Measurements from ENCODE around the gene SLC39A1.

DNA sequence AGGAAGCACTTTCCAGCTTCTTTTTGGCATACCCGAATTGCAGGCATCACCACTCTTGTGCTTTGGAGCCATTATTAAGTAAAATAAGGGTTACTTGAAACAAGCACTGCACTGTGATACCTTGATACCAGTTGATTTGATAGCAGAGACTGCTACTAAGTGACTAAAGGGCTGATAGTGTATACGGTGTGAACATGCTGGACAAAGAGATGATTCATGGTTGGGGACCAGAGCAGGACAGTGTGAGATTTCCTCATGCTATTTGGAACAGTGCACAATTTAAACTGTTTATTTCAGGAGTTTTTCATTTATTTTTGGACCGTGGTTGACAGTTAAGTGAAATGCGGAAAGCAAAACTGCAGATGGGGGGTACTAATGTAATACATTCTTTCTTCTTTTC, 37.1 kb upstream of the SLC39A1 start:
- TF ChIP-seq, protein P1, sequence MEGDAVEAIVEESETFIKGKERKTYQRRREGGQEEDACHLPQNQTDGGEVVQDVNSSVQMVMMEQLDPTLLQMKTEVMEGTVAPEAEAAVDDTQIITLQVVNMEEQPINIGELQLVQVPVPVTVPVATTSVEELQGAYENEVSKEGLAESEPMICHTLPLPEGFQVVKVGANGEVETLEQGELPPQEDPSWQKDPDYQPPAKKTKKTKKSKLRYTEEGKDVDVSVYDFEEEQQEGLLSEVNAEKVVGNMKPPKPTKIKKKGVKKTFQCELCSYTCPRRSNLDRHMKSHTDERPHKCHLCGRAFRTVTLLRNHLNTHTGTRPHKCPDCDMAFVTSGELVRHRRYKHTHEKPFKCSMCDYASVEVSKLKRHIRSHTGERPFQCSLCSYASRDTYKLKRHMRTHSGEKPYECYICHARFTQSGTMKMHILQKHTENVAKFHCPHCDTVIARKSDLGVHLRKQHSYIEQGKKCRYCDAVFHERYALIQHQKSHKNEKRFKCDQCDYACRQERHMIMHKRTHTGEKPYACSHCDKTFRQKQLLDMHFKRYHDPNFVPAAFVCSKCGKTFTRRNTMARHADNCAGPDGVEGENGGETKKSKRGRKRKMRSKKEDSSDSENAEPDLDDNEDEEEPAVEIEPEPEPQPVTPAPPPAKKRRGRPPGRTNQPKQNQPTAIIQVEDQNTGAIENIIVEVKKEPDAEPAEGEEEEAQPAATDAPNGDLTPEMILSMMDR (IDR thresholded peaks at IDR 0.05): no peak
- TF ChIP-seq ATF1 (CRISPR knock-in tag; IDR thresholded peaks at IDR 0.05): no peak
- no peak for TF ChIP-seq ELF4 (CRISPR knock-in tag; IDR thresholded peaks at IDR 0.05; ENCODE audit: low read depth)
- TF ChIP-seq ZNF232 (CRISPR knock-in tag; IDR thresholded peaks at IDR 0.05): no peak
- TF ChIP-seq, protein P2, sequence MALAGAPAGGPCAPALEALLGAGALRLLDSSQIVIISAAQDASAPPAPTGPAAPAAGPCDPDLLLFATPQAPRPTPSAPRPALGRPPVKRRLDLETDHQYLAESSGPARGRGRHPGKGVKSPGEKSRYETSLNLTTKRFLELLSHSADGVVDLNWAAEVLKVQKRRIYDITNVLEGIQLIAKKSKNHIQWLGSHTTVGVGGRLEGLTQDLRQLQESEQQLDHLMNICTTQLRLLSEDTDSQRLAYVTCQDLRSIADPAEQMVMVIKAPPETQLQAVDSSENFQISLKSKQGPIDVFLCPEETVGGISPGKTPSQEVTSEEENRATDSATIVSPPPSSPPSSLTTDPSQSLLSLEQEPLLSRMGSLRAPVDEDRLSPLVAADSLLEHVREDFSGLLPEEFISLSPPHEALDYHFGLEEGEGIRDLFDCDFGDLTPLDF (CRISPR knock-in tag; IDR thresholded peaks at IDR 0.05): no peak
- TF ChIP-seq CREB1 (CRISPR knock-in tag; IDR thresholded peaks at IDR 0.05): no peak
- TF ChIP-seq, protein P3, sequence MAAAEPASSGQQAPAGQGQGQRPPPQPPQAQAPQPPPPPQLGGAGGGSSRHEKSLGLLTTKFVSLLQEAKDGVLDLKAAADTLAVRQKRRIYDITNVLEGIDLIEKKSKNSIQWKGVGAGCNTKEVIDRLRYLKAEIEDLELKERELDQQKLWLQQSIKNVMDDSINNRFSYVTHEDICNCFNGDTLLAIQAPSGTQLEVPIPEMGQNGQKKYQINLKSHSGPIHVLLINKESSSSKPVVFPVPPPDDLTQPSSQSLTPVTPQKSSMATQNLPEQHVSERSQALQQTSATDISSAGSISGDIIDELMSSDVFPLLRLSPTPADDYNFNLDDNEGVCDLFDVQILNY (CRISPR knock-in tag; IDR thresholded peaks at IDR 0.05): no peak
- TF ChIP-seq FOXJ3 (CRISPR knock-in tag; IDR thresholded peaks at IDR 0.05; ENCODE audit: borderline replicate concordance): no peak
- TF ChIP-seq IRF2 (CRISPR knock-in tag; IDR thresholded peaks at IDR 0.05; ENCODE audit: borderline replicate concordance, low read depth): no peak
- TF ChIP-seq, protein P4, sequence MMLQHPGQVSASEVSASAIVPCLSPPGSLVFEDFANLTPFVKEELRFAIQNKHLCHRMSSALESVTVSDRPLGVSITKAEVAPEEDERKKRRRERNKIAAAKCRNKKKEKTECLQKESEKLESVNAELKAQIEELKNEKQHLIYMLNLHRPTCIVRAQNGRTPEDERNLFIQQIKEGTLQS (CRISPR knock-in tag; conservative IDR thresholded peaks at IDR 0.05): no peak
- TF ChIP-seq, protein P5, sequence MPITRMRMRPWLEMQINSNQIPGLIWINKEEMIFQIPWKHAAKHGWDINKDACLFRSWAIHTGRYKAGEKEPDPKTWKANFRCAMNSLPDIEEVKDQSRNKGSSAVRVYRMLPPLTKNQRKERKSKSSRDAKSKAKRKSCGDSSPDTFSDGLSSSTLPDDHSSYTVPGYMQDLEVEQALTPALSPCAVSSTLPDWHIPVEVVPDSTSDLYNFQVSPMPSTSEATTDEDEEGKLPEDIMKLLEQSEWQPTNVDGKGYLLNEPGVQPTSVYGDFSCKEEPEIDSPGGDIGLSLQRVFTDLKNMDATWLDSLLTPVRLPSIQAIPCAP (CRISPR knock-in tag; IDR thresholded peaks at IDR 0.05): no peak
- TF ChIP-seq, protein P6, sequence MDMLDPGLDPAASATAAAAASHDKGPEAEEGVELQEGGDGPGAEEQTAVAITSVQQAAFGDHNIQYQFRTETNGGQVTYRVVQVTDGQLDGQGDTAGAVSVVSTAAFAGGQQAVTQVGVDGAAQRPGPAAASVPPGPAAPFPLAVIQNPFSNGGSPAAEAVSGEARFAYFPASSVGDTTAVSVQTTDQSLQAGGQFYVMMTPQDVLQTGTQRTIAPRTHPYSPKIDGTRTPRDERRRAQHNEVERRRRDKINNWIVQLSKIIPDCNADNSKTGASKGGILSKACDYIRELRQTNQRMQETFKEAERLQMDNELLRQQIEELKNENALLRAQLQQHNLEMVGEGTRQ (CRISPR knock-in tag; IDR thresholded peaks at IDR 0.05): no peak
- TF ChIP-seq MXD4 (CRISPR knock-in tag; IDR thresholded peaks at IDR 0.05; ENCODE audit: borderline replicate concordance): no peak
- TF ChIP-seq, protein P7, sequence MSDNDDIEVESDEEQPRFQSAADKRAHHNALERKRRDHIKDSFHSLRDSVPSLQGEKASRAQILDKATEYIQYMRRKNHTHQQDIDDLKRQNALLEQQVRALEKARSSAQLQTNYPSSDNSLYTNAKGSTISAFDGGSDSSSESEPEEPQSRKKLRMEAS (CRISPR knock-in tag; IDR thresholded peaks at IDR 0.05): no peak
